HK-2 (cell line): Measurements from ENCODE around the gene ZNF101.
A peak's percentile ranks its signal among the peaks of the same experiment; 100 is the strongest.

ENCODE experiments used
- DNase-seq: peaks from one replicate; pipeline ENCODE4 v3.0.0-alpha.2; 2018; ENCODE audit not compliant: unreplicated experiment

Gene ZNF101

GRCh38 chr19:19668230-19669012, at the start of gene ZNF101:
Gene ZNF101 (plus strand): TSS chr19:19668839. CDS start chr19:19668964, 125 bp downstream.
- peak; percentile 91 for DNase-seq

DNA sequence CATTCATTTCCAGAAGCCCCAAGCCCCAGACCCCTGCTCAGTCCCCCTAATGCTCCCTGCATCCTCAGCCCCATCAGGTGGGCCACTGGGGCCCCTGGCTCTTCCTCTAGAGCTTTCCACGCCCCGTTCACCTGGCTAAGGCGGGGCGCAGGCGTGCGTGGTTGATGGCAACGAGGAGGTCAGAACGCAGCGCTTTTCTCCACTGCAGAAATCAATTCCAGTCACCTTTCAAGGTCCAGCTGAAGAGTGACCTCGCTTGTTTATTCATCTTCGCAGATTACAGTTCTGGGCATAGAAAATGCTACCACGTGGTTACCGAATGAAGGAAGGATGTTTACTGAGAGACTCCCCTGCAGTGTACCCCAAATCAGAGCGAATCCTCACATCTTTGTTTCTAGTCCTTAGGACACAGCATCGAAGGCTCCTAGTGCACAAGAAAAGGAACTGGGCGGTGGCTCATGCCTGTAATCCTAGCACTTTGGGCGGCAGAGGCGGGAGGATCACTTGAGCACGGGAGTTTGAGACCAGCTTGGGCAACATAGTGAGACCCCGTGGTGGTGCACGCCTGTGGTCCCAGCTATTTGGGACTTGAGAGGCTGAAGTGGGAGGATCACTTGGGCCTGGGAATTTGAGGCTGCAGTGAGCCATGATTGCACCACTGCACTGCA, 49.3 kb upstream of the ZNF101 start:
- no peak for DNase-seq

- no peak for DNase-seq
These were observed 48.8 kb upstream of the ZNF101 start for GRCh38 chr19:19619849-19620210.

- DNase-seq = no peak
These were observed 45.3 kb upstream of the ZNF101 start for GRCh38 chr19:19623383-19623782.

DNA sequence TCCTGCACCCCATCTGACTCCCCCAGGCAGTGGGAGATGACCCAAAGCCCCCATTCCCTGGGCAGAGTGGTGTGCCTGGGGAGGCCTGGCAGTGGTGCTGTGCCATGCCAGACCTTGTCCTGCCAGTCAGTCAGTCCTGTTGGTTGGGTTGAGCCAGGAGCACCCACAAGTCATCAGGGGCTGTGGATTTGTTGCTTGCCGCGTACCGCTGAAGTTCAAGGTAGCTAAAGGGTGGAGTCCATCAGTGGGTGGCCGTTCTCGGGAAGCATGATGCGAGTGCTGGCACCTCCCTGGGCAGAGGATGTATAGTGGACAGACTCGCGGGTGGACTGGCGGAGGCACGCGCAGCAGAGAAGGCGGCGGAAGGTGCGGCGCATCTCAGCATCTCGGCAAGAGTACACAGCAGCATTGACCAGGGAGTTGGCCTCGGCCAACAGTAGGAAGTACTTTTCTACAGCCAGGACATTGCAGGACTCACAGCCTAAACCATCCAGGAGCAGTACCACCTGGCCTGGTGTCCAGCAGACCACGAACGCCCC, 44.5 kb upstream of the ZNF101 start:
- no peak for DNase-seq

GRCh38 chr19:19626516-19627472, 41.8 kb upstream of the ZNF101 start:
- no peak for DNase-seq

- DNase-seq = no peak
These were observed 40.8 kb upstream of the ZNF101 start, which contains the start of gene LPAR2 for GRCh38 chr19:19627621-19628500. Gene LPAR2 (minus strand): TSS chr19:19628220. CDS start chr19:19627275, 945 bp downstream.

DNA sequence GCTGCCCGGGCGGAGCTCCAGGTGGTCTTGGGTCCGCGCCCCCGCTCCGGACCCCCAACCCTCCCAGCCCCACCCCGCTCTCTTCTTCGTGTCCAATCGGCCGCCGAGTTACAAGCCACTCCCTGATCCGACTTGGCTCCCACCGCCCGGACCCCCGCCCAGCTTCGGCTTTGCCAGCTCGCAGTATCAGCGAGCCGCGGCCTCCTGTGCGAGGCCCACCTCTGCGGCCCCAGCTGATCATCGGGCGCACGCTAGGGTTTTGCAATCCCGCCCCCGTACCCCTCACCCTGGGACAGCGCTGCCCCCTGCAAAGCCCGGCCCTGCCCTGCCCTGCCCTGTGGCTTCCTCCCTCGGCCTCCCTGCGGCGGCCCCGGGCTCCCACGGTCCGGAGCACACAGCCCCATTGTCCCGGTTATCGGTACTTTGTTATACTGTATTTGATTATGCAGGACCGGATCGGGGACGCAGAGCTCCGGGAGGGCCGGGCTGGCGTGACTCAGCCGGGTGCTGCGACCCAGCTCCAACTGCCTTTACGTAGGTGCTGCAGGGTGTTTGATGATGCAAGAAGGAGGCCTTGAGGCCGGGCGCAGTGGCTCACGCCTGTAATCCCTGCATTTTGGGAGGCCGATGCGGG, 40.0 kb upstream of the ZNF101 start:
- DNase-seq = no peak

- DNase-seq = no peak
These were observed 38.6 kb upstream of the ZNF101 start for GRCh38 chr19:19630062-19630414.

- no peak for DNase-seq
These were observed 38.2 kb upstream of the ZNF101 start for GRCh38 chr19:19630426-19630825.

GRCh38 chr19:19631346-19631745, 37.3 kb upstream of the ZNF101 start:
- no peak for DNase-seq

GRCh38 chr19:19632661-19633060, 36.0 kb upstream of the ZNF101 start:
- no peak for DNase-seq

- DNase-seq = no peak
These were observed 34.7 kb upstream of the ZNF101 start for GRCh38 chr19:19633711-19634515.

- no peak for DNase-seq
These were observed 33.9 kb upstream of the ZNF101 start for GRCh38 chr19:19634516-19635312.

GRCh38 chr19:19635313-19635702, 33.3 kb upstream of the ZNF101 start:
- DNase-seq = no peak

DNA sequence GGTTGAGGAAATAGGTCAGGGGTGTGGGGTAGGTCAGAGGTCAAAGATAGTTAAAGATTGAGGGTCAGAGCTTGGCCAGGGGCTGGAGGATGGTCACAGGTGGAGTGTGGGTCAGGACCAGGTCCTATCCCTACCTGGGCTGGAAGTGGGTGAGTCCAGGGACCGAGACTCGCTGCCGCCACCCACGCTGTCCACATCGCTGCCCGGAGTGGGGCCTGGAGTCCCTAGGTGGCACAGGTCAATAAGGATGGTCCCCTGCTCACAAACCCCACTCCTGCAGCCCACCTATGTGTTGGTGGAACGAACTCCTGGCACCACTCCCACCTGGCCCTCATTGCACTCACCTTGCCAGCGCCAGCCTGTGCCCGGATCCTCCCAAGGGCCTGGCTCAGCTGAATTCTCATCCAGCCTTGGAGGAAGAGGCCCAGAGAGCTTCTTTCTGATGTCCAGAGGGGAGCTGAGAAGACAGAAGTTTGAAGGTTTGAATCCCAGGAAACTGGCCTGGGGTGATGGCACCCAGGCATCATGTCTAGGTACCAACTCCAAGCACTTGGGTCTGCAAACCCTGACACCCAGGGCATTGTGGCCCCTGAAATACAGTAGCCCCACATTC, 32.0 kb upstream of the ZNF101 start:
- no peak for DNase-seq

GRCh38 chr19:19637186-19637522, 31.5 kb upstream of the ZNF101 start:
- no peak for DNase-seq

DNA sequence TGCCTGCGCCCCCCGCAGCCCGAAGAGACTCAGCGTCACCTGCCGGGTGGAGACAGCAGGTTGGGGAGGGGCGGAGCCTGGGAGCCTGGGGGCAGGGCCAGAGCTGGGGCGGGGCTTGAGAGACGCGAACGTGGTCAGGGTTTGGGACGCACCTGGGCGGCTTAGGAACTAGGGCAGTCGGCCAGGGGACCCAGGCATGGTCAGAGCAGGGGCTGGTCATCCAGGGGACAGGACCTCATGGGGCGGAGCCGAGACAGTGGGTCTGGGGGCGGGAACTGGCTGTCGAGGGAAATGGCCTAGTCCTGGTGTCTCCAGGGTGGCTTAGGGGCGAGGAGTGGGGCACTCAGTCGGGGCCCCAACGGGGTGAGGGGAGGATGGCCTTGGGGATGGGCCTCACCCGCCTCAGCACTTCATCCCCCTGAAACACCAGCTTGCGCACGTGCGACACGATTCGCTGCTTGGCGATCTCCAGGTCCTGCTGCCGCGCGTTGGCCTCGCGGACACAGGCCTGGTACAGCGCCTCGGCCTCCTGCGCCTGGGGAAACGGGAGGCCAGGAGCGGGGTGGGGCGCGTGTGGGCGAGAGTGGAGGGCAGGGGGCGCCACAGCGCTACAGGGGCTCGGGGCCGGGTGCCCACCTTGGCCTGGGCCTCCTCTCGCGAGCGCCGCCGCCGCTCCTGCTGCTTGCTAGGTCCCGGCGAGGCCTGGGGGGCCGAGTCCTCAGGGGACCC, 31.0 kb upstream of the ZNF101 start:
- DNase-seq = no peak
